HCT116 (cell line): ENCODE data around the gene ARVCF.

Source experiments
- POLR2A ChIP-seq: IDR thresholded peaks from 2 replicates; pipeline ENCODE4 v1.7.0; 2011; ENCODE audit warnings: borderline replicate concordance; ENCODE audit not compliant: insufficient read depth, insufficient read length; ENCODE audit errors: extremely low read depth
- RAD21 ChIP-seq: IDR thresholded peaks from 2 replicates; pipeline ENCODE4 v1.6.1; 2012; ENCODE audit warnings: low read depth, mild to moderate bottlenecking
- SRF ChIP-seq: IDR thresholded peaks from 2 replicates; pipeline ENCODE4 v1.6.1; 2012; ENCODE audit warnings: low read depth
- TF ChIP-seq, protein P1 (sequence below), 3 experiments: fragments of 200-600 bp in 1 of 3; sonication (generic) in 1 of 3; IDR thresholded peaks in 2 of 3; conservative IDR thresholded peaks in 1 of 3; 2 replicates each; pipeline ENCODE4 v1.5.1; 2012 to 2017; ENCODE audit warnings: low read depth in 2 of 3, low read length in 2 of 3, antibody characterized with exemption in 1 of 3, borderline replicate concordance in 1 of 3, control low read depth in 1 of 3, mild to moderate bottlenecking in 1 of 3, mixed read lengths in 1 of 3, mixed run types in 1 of 3, moderate library complexity in 1 of 3; ENCODE audit not compliant: insufficient read depth in 1 of 3

DNA sequence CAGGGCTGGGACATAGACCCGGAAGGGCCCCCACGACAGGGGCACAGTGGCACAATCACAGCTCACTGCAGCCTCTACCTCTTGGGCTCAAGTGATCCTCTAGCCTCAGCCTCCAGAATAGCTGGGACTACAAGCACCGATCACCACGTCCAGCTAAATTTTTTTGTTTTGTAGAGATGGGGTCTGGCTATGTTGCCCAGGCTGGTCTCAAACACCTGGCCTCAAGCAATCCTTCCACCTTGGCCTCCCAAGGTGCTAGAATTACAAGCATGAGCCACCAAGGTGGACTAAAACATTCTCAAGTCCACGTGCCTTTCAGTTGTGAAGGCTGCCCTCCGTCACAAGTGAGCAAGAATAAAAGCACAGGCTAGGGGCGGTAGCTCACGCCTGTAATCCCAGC lies 85.1 kb downstream of the ARVCF start:
- TF ChIP-seq, protein P1, sequence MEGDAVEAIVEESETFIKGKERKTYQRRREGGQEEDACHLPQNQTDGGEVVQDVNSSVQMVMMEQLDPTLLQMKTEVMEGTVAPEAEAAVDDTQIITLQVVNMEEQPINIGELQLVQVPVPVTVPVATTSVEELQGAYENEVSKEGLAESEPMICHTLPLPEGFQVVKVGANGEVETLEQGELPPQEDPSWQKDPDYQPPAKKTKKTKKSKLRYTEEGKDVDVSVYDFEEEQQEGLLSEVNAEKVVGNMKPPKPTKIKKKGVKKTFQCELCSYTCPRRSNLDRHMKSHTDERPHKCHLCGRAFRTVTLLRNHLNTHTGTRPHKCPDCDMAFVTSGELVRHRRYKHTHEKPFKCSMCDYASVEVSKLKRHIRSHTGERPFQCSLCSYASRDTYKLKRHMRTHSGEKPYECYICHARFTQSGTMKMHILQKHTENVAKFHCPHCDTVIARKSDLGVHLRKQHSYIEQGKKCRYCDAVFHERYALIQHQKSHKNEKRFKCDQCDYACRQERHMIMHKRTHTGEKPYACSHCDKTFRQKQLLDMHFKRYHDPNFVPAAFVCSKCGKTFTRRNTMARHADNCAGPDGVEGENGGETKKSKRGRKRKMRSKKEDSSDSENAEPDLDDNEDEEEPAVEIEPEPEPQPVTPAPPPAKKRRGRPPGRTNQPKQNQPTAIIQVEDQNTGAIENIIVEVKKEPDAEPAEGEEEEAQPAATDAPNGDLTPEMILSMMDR (IDR thresholded peaks at IDR 0.05 in 2 of 3, conservative IDR thresholded peaks at IDR 0.05 in 1 of 3; ENCODE audit: borderline replicate concordance in 1 of 3, insufficient read depth in 1 of 3, low read depth in 2 of 3, low read length in 2 of 3): no peak
- no peak for TF ChIP-seq POLR2A
- TF ChIP-seq SRF: no peak
- no peak for TF ChIP-seq RAD21
